B cell (primary cell): ENCODE results near the gene LSM5.

ENCODE experiments used
- CTCF ChIP-seq: fragments of 200-600 bp; IDR thresholded peaks from one replicate; pipeline ENCODE4 v1.8.0; 2022; ENCODE audit warnings: antibody characterized with exemption, mild to moderate bottlenecking
- EZH2 ChIP-seq: IDR thresholded peaks from 2 replicates; pipeline ENCODE4 v1.6.1; 2012; ENCODE audit warnings: borderline replicate concordance, low read depth, mild to moderate bottlenecking, moderate library complexity, low read length; ENCODE audit not compliant: insufficient read depth, poor library complexity, severe bottlenecking

- no peak for TF ChIP-seq EZH2
- no peak for TF ChIP-seq CTCF
Measured at GRCh38 chr7:32522746-32523530, 32.8 kb upstream of the LSM5 start.
